Measurements from ENCODE around the gene IFIT2. TPM values are rescaled to one million over a fixed set of nuclear protein-coding genes. Genes with fewer than 3 reads are reported as not detected.
A peak's percentile ranks its signal among the peaks of the same experiment; 100 is the strongest.

The IFIT2 gene
- total RNA-seq, 2 experiments from 2014 or later: 39.2 to 41.6 TPM

GRCh38 chr10:89303161-89303560, 1.3 kb downstream of the IFIT2 start:
- H3K4me3 Mint-ChIP-seq: peak overlapping the region; percentile 84
- peaks cover 18% of the 10 kb centered on the region for H3K9me3 Mint-ChIP-seq
- peaks cover 32% of the 10 kb centered on the region for H3K36me3 Mint-ChIP-seq (ENCODE audit: low read depth)
- no peak for TF ChIP-seq CTCF (IDR thresholded peaks at IDR 0.05)
- peaks cover 1% of the 10 kb centered on the region for H3K27me3 Mint-ChIP-seq
- H3K4me1 Mint-ChIP-seq (ENCODE audit: low read depth): peaks cover 29% of the 10 kb centered on the region
- ATAC-seq (no peak), DNase-seq (no peak)
- no peak overlapping the region for H3K27ac Mint-ChIP-seq
- ChIA-PET POLR2A (no interaction called here), CTCF (interaction anchor here (0.8 to 1.9 kb wide), 3 partner anchors 8 to 66 kb away, joined by 3 to 6 read pairs (median 4); no protein-coding TSS in a partner anchor)
- intact Hi-C loops (cut with micrococcal nuclease): no loop called here

GRCh38 chr10:89304026-89304425, 2.2 kb downstream of the IFIT2 start:
- ChIA-PET POLR2A (interaction anchor here (0.7 kb wide), 1 partner anchor 88 kb away, joined by 3 read pairs; the partner anchor contains the start of gene IFIT1), CTCF (interaction anchor here (0.8 to 1.9 kb wide), 3 partner anchors 9 to 65 kb away, joined by 3 to 6 read pairs (median 4); no protein-coding TSS in a partner anchor)
- no peak for TF ChIP-seq CTCF (IDR thresholded peaks at IDR 0.05)
- Mint-ChIP-seq H3K27ac (no peak overlapping the region), H3K4me1 (ENCODE audit: low read depth) (peaks cover 29% of the 10 kb centered on the region), H3K27me3 (no peaks in the 10 kb centered on the region), H3K4me3 (peak overlapping the region; percentile 7), H3K36me3 (ENCODE audit: low read depth) (peaks cover 32% of the 10 kb centered on the region), H3K9me3 (peaks cover 16% of the 10 kb centered on the region)
- ATAC-seq: no peak
- DNase-seq: no peak
- intact Hi-C loops (cut with micrococcal nuclease): no loop called here

- ChIA-PET CTCF (interaction anchor here (0.8 to 1.9 kb wide), 3 partner anchors 11 to 66 kb away, joined by 4 to 6 read pairs (median 4); no protein-coding TSS in a partner anchor), POLR2A (interaction anchor here (0.7 kb wide), 1 partner anchor 88 kb away, joined by 3 read pairs; the partner anchor contains the start of gene IFIT1)
- no peak overlapping the region for H3K27ac Mint-ChIP-seq
- H3K36me3 Mint-ChIP-seq (ENCODE audit: low read depth): peaks cover 36% of the 10 kb centered on the region
- DNase-seq (no peak), ATAC-seq (no peak)
- H3K9me3 Mint-ChIP-seq: peaks cover 13% of the 10 kb centered on the region
- intact Hi-C loops (cut with micrococcal nuclease): no loop called here
- H3K4me3 Mint-ChIP-seq: peak overlapping the region; percentile 7
- H3K27me3 Mint-ChIP-seq: no peaks in the 10 kb centered on the region
- H3K4me1 Mint-ChIP-seq (ENCODE audit: low read depth): peaks cover 29% of the 10 kb centered on the region
- no peak for TF ChIP-seq CTCF (IDR thresholded peaks at IDR 0.05)
Measured at GRCh38 chr10:89304446-89304845, 2.6 kb downstream of the IFIT2 start.

GRCh38 chr10:89304925-89305324, 3.1 kb downstream of the IFIT2 start:
- intact Hi-C loops (cut with micrococcal nuclease): no loop called here

More at GRCh38 chr10:89304925-89305324, 3.1 kb downstream of the IFIT2 start:
- DNase-seq: no peak
- peaks cover 29% of the 10 kb centered on the region for H3K4me1 Mint-ChIP-seq (ENCODE audit: low read depth)
- H3K27ac Mint-ChIP-seq: no peak overlapping the region
- CTCF ChIA-PET: interaction anchor here (0.8 kb wide), 1 partner anchor 65 kb away, joined by 4 read pairs; no protein-coding TSS in a partner anchor
- H3K4me3 Mint-ChIP-seq: no peak overlapping the region
- no peaks in the 10 kb centered on the region for H3K27me3 Mint-ChIP-seq
- TF ChIP-seq CTCF (IDR thresholded peaks at IDR 0.05): no peak
- peaks cover 37% of the 10 kb centered on the region for H3K36me3 Mint-ChIP-seq (ENCODE audit: low read depth)
- POLR2A ChIA-PET: no interaction called here
- ATAC-seq: no peak
- peaks cover 13% of the 10 kb centered on the region for H3K9me3 Mint-ChIP-seq

Data from activated CD8-positive, alpha-beta T cell treated with anti-CD3 and anti-CD28 coated beads for 36 hours (primary cell).